Trophoblast cell (in vitro differentiated cells and primary cell): Measurements from ENCODE around the gene ZNF486.

ENCODE experiments used
- DNase-seq, 2 donors: peaks; one replicate each; pipeline ENCODE4 v3.0.0-alpha.2; 2016
- H2AFZ ChIP-seq: 2 replicates; pipeline ENCODE4 v1.6.1; 2013; ENCODE audit warnings: low read length, moderate library complexity, mild to moderate bottlenecking; ENCODE audit not compliant: insufficient read depth, poor library complexity
- H2AK5ac ChIP-seq: 2 replicates; pipeline ENCODE4 v1.6.1; 2013; ENCODE audit warnings: mild to moderate bottlenecking, low read length
- H2BK120ac ChIP-seq: 2 replicates; pipeline ENCODE4 v1.6.1; 2013; ENCODE audit warnings: low read length, mild to moderate bottlenecking, moderate library complexity; ENCODE audit not compliant: insufficient read depth, poor library complexity
- H2BK12ac ChIP-seq: 2 replicates; pipeline ENCODE4 v1.6.1; 2013; ENCODE audit warnings: mild to moderate bottlenecking, low read length, moderate library complexity
- H2BK5ac ChIP-seq: 2 replicates; pipeline ENCODE4 v1.6.1; 2013; ENCODE audit warnings: low read length, low read depth, moderate library complexity, mild to moderate bottlenecking; ENCODE audit not compliant: poor library complexity
- H3K14ac ChIP-seq: 2 replicates; pipeline ENCODE4 v1.6.1; 2013; ENCODE audit warnings: mild to moderate bottlenecking, low read length
- H3K18ac ChIP-seq: 2 replicates; pipeline ENCODE4 v1.6.1; 2013; ENCODE audit warnings: mild to moderate bottlenecking, low read length
- H3K23ac ChIP-seq: 2 replicates; pipeline ENCODE4 v1.6.1; 2013; ENCODE audit warnings: low read length
- H3K27ac ChIP-seq: 2 replicates; pipeline ENCODE4 v1.5.1; 2013; ENCODE audit warnings: low read depth, mild to moderate bottlenecking, inconsistent platforms, low read length, moderate library complexity
- H3K27me3 ChIP-seq: 2 replicates; pipeline ENCODE4 v1.6.1; 2013; ENCODE audit warnings: inconsistent platforms, mild to moderate bottlenecking, low read length, moderate library complexity; ENCODE audit not compliant: insufficient read depth
- H3K36me3 ChIP-seq, 2 experiments: 1 replicate in 1 of 2; 2 replicates in 1 of 2; pipeline ENCODE4 v1.6.1; 2013; ENCODE audit warnings: low read length in 2 of 2, mild to moderate bottlenecking in 2 of 2, moderate library complexity in 1 of 2; ENCODE audit not compliant: insufficient read depth in 2 of 2, control insufficient read depth in 1 of 2
- H3K4ac ChIP-seq: 2 replicates; pipeline ENCODE4 v1.6.1; 2013; ENCODE audit warnings: low read depth, mild to moderate bottlenecking, low read length, moderate library complexity
- H3K4me1 ChIP-seq, 2 experiments: 1 replicate in 1 of 2; 2 replicates in 1 of 2; pipeline ENCODE4 v1.6.1; 2013; ENCODE audit warnings: low read length in 2 of 2, mild to moderate bottlenecking in 2 of 2, moderate library complexity in 1 of 2; ENCODE audit not compliant: insufficient read depth in 2 of 2, control insufficient read depth in 1 of 2
- H3K4me2 ChIP-seq: 2 replicates; pipeline ENCODE4 v1.6.1; 2013; ENCODE audit warnings: inconsistent platforms, mild to moderate bottlenecking, low read length, moderate library complexity
- H3K4me3 ChIP-seq: 2 replicates; pipeline ENCODE4 v1.5.1; 2013; ENCODE audit warnings: mild to moderate bottlenecking, low read depth, low read length, inconsistent platforms
- H3K79me1 ChIP-seq: one replicate; pipeline ENCODE4 v1.6.1; 2013; ENCODE audit warnings: low read length
- H3K79me2 ChIP-seq: 2 replicates; pipeline ENCODE4 v1.6.1; 2013; ENCODE audit warnings: low read length, mild to moderate bottlenecking; ENCODE audit not compliant: control insufficient read depth, insufficient read depth, poor library complexity
- H3K9ac ChIP-seq: 2 replicates; pipeline ENCODE4 v1.6.1; 2013; ENCODE audit warnings: mild to moderate bottlenecking, low read length
- H3K9me3 ChIP-seq: 2 replicates; pipeline ENCODE4 v1.6.1; 2013; ENCODE audit warnings: low read depth, mild to moderate bottlenecking, control low read depth, inconsistent platforms, low read length; ENCODE audit not compliant: insufficient read depth
- H4K12ac ChIP-seq: 2 replicates; pipeline ENCODE4 v1.6.1; 2013; ENCODE audit warnings: low read depth, mild to moderate bottlenecking, low read length, moderate library complexity
- H4K8ac ChIP-seq: 2 replicates; pipeline ENCODE4 v1.6.1; 2013; ENCODE audit warnings: low read depth, mild to moderate bottlenecking, low read length, moderate library complexity
- H4K91ac ChIP-seq: one replicate; pipeline ENCODE4 v1.6.1; 2013; ENCODE audit warnings: low read depth, mild to moderate bottlenecking, low read length, moderate library complexity
- WGBS: extraction: QIAGEN DNeasy Blood & Tissue Kit; methylation state at CpG from one replicate; pipeline ENCODE4 v1.1.7; 2013; ENCODE audit warnings: missing lambda C conversion rate; ENCODE audit not compliant: insufficient read length, insufficient coverage; ENCODE audit errors: extremely low coverage; 5-methylcytosine and 5-hydroxymethylcytosine counted together

Gene ZNF486

DNA sequence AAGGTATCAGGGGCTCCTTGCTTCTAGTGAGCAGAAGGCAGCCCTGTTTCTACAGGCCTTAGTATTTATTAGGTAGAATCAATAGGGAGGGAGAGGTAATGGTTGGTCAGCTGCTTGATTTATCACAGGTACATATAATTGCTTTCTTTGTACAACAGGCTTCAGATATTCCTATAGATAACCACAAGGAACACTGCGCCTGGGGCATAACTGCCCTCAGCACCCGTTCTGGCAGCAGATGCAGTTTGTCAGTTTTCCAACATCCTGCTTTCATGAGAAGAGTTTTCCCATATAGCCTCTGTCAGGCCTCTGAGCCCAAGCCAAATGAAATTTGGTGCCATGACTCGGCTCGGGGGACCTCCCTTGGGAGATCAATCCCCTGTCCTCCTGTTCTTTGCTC is 12.4 kb upstream of the ZNF486 start:
- Histone ChIP-seq H3K4me2 (no peak overlapping the region), H2AK5ac (no peak overlapping the region), H3K18ac (no peak overlapping the region), H3K4me3 (no peak overlapping the region), H4K91ac (no peak overlapping the region), H2BK12ac (no peak overlapping the region), H2BK120ac (no peak overlapping the region), H2BK5ac (no peak overlapping the region), H3K27me3 (no peaks in the 10 kb centered on the region), H4K12ac (no peak overlapping the region), H3K79me2 (no peaks in the 10 kb centered on the region), H4K8ac (no peak overlapping the region), H3K9me3 (no peaks in the 10 kb centered on the region), H3K9ac (no peak overlapping the region), H3K27ac (no peak overlapping the region), H3K14ac (no peak overlapping the region), H2AFZ (no peak overlapping the region), H3K79me1 (no peaks in the 10 kb centered on the region), H3K36me3 (no peaks in the 10 kb centered on the region), H3K4ac (no peak overlapping the region), H3K23ac (no peak overlapping the region), H3K4me1 (peaks cover 3 to 6% of the 10 kb centered on the region in 2 experiments)
- peak; percentile 89 to 94 for DNase-seq
- no CpG with 5 or more reads among the region's 4 CpGs for WGBS

DNA sequence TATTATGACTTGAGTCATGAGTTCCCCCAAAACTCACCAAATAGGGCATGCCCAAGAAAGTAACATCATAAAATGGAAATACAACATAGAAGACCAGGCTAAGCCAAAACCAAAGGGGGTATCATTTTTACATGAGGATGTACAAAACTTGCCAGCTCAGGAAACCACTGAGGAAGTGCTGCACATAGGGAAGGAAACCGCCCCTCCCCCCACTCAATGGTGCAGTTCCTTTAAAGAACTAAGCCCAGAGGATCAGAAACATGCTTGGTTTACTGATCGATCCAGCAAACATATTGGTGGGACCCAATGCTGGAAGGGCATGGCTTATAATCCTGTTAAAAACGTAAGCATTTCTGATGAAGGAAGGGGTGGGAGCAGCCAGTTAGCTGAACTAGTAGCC is 4.2 kb upstream of the ZNF486 start:
- no peak overlapping the region for H3K14ac ChIP-seq
- no peak overlapping the region for H3K9ac ChIP-seq
- H3K79me2 ChIP-seq = peaks cover 5% of the 10 kb centered on the region
- H4K12ac ChIP-seq = no peak overlapping the region
- no peaks in the 10 kb centered on the region for H3K36me3 ChIP-seq
- H3K79me1 ChIP-seq = peaks cover 5% of the 10 kb centered on the region
- H2BK12ac ChIP-seq = no peak overlapping the region
- no peak overlapping the region for H3K23ac ChIP-seq
- no peak overlapping the region for H4K8ac ChIP-seq
- H3K4me3 ChIP-seq = no peak overlapping the region
- no peaks in the 10 kb centered on the region for H3K27me3 ChIP-seq
- H3K27ac ChIP-seq = no peak overlapping the region
- no peak overlapping the region for H2BK5ac ChIP-seq
- WGBS = no CpG with 5 or more reads among the region's 3 CpGs
- no peak overlapping the region for H3K18ac ChIP-seq
- no peak overlapping the region for H2AK5ac ChIP-seq
- H3K9me3 ChIP-seq = no peaks in the 10 kb centered on the region
- peaks cover 0 to under 1% of the 10 kb centered on the region in 2 experiments for H3K4me1 ChIP-seq
- H4K91ac ChIP-seq = no peak overlapping the region
- no peak overlapping the region for H3K4me2 ChIP-seq
- no peak for DNase-seq
- H2AFZ ChIP-seq = no peak overlapping the region
- no peak overlapping the region for H2BK120ac ChIP-seq
- H3K4ac ChIP-seq = no peak overlapping the region

DNA sequence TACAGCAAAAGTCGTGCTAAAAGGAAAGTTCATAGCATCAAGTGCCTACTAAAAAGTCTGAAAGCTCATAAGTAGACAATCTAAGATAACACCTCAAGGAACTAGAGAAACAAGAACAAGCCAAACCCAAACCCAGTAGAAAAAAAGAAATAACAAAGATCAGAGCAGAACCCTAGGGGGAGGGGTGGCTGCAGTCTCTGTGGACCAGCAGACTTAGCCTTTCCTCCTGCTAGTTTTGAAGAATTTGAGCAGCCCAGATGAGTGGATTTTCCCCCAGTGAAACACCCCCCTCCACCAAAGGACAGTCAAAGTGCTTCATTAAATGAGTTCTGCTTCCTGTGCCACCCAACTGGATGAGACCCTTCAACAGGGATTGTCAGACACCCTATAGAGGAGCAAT is 2.6 kb upstream of the ZNF486 start:
- Histone ChIP-seq H4K12ac (no peak overlapping the region), H4K8ac (no peak overlapping the region), H3K4ac (no peak overlapping the region), H3K9ac (no peak overlapping the region), H3K14ac (no peak overlapping the region), H3K79me1 (peaks cover 5% of the 10 kb centered on the region), H3K4me2 (no peak overlapping the region), H2BK120ac (no peak overlapping the region), H3K27me3 (no peaks in the 10 kb centered on the region), H2AFZ (no peak overlapping the region), H4K91ac (no peak overlapping the region), H2BK12ac (no peak overlapping the region), H3K4me3 (no peak overlapping the region), H2BK5ac (no peak overlapping the region), H3K36me3 (peaks cover 0 to 4% of the 10 kb centered on the region in 2 experiments), H3K23ac (no peak overlapping the region), H3K79me2 (peaks cover 10% of the 10 kb centered on the region), H3K18ac (no peak overlapping the region), H3K4me1 (peaks cover 0 to 9% of the 10 kb centered on the region in 2 experiments), H3K27ac (no peak overlapping the region), H3K9me3 (no peaks in the 10 kb centered on the region), H2AK5ac (no peak overlapping the region)
- WGBS = no CpG with 5 or more reads among the region's 1 CpG
- no peak for DNase-seq

DNA sequence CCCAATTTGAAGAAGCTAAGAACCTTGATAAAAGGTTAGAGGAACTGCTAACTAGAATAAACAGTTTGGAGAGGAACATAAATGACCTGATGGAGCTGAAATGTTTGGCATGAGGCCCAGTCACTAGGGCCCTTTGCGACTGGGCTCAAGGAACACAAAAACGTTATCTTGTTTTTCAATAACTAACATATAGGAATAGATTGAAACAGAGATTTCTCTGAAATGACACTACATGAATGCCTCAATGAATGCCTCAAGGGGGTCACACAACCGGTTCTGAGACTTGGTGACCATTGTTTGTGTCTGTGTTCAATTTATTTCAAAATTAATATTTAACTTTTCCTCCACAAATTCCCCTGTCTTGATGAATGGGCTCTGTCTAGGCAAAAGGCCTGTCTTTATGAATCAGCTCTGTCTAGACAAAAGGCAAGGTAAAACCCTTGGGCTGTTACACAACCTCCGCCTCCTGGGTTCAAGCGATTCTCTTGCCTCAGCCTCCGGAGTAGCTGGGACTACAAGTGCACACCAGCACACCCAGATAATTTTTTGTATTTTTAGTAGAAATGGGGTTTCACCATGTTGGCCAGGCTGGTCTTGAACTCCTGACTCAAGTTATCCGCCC is 932 bp upstream of the ZNF486 start:
- no peak overlapping the region for H2BK12ac ChIP-seq
- H3K23ac ChIP-seq = no peak overlapping the region
- H3K9me3 ChIP-seq = no peaks in the 10 kb centered on the region
- no peak overlapping the region for H4K12ac ChIP-seq
- WGBS = no CpG with 5 or more reads among the region's 7 CpGs
- no peak overlapping the region for H3K14ac ChIP-seq
- no peaks in the 10 kb centered on the region for H3K27me3 ChIP-seq
- DNase-seq = peak; percentile 91 to 98
- H3K27ac ChIP-seq = no peak overlapping the region
- no peak overlapping the region for H2BK5ac ChIP-seq
- H4K8ac ChIP-seq = no peak overlapping the region
- no peak overlapping the region for H3K9ac ChIP-seq
- no peak overlapping the region for H2AK5ac ChIP-seq
- H2AFZ ChIP-seq = no peak overlapping the region
- H3K4me1 ChIP-seq = peaks cover 0 to 11% of the 10 kb centered on the region in 2 experiments
- H3K36me3 ChIP-seq = peaks cover 5 to 10% of the 10 kb centered on the region in 2 experiments
- H3K4me3 ChIP-seq = no peak overlapping the region
- peaks cover 14% of the 10 kb centered on the region for H3K79me2 ChIP-seq
- H3K18ac ChIP-seq = no peak overlapping the region
- no peak overlapping the region for H4K91ac ChIP-seq
- no peak overlapping the region for H2BK120ac ChIP-seq
- H3K4ac ChIP-seq = no peak overlapping the region
- H3K4me2 ChIP-seq = no peak overlapping the region
- H3K79me1 ChIP-seq = peaks cover 5% of the 10 kb centered on the region
